Ammon's horn (tissue), 1 donor: ENCODE results near the gene ITGBL1.
A peak's percentile ranks its signal among the peaks of the same experiment; 100 is the strongest.

Experiments
- DNase-seq: peaks from one replicate; pipeline ENCODE4 v3.0.0-alpha.2; 2016; ENCODE audit warnings: low spot score

ITGBL1 gene

DNA sequence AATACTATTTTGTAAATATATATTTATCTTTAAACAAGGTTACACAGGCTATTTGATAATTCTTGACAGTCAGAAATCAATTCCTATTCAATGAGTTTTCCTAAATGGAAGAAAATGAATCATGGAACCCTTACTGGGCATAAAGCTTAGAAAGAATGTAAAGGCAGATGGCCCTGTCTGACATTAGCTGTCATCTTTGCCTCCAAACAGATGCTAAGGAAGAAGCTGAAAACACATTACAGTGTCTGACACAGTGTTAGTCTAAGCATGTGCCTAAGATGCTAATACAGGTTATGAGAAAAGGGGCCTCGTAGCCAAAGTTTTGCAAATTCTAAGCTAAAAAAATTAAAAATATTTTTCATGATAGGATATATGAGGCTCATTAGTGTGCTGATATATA is 112.8 kb downstream of the ITGBL1 start:
- DNase-seq, result no peak

DNA sequence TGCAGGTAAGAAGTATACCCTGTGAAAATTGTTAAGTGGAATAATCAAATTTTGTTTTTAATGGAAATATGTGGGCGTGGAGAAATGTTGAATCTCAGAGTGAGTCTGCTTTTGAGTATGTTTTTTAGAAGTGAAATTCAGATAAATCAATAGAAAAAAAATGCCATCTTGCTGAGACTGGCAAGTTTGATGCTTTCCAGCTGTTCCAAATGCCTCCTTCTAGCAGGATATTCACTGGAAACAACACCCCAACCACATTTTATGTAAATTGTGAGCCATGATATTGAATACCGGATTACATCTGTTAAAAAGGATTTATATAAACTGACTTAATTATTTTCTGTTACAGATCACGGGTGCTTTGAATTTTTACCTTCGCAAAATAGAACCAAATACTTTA is 115.4 kb downstream of the ITGBL1 start:
- DNase-seq, result no peak

DNA sequence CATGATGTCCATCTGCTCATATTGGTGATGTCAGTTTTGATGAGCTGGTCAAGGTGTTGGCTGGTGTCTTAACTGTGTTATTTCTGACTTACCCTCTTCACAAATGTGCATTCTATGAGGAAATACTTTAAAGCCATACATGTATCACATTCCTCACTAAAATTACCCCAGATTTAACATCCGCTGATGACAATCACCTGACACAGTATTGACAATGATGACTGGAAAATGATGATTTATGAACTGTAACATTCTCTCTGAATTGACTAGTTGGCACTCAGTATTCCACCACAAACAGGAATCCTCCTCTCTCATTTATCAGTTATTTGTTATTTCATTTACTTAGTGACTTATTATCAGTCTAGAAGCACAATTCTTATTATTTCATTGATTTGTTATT is 117.3 kb downstream of the ITGBL1 start:
- DNase-seq, result no peak

DNA sequence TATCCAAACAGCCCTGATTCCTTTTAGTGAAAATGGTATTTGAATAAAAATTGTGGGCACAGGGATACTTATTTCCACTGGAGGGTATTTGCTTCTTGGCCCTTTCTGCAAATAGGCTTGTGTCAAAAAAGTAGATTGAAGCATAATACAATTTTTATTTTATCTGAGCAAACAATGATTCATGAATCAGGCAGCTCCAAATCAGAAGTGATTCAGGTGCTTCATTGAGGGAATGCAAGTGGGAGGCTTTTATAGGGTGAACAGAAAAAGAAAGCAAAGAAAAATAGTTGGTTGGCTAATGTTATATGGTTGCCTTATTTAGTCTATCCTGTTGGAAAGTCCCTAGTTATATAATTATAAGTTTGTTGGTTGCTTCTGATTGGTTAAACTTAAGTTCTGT is 117.9 kb downstream of the ITGBL1 start:
- no peak for DNase-seq

DNA sequence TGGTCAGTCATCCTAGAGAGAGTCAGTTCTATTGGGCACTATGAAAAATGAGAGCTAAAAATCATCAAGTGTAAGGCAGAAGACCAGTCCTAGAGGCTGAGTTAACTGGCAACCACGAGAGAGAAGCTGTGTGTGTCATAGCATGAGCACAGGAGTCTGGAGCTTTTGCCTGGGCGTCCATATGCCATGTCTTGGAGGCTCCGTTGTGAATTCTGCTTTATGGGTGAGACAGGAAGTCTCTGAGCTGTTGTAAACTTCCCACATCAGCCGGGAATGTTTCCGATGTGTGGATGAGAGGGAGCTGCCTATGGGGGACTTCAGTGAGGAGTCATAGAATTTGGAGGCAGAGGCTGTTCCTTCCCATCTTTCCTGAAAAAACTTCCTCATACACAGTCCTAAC is 120.0 kb downstream of the ITGBL1 start:
- DNase-seq, result no peak

DNA sequence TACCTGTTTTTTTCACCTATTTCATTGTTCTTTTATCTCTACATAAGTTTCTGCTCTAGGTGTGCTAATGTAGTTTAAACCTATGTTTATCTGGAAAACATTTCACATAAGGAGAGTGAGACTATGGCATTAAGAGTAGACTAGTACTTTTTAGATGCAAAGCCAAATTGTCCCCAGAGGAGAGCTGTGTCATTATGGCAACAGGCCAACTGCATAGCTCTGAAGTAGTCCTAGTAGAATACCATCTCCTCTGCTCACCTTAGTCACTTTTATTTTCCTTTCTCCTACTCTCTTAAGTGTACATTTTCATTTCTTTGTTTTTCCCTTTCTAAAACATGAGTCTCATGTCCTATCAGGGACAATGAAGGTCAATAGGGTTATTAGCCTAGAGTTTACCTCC is 123.1 kb downstream of the ITGBL1 start:
- DNase-seq, result no peak

DNA sequence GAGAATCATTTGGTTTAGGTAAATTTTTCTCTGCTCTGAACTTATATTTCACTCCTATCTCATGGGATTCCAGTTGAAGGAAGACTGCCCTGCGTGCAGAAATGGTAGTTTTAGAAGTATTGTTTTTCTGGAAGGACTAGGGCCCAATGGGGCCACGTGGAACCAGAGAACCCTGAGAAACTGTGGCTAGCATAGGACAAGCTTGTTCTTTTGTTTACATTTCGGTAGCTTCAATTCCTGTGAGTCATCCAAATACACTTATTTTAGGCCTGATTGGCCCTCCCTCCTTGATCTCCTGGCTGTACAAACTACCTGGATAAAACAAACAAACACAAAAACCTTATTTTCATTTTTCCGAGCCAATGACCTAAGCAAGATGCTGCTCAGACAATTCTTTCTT is 124.0 kb downstream of the ITGBL1 start:
- DNase-seq, result no peak

DNA sequence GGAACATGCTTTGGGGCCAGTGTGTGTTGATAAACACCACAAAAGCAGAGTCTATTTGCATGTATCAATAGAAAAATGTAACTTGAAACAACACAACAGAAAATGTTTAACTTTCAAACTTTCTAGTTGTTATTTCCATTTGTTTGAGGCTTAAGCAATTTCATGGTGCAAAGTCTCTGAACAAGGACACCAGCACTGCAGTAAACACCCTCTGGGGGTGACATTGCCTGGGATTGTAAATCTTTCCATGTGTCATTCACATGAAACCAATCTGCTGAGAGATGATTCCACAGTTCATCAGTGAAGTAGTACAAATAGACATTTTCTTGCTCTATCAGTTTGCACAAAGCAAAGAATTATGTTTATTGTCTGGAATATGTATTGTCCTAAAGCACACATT is 124.5 kb downstream of the ITGBL1 start:
- DNase-seq, result no peak

DNA sequence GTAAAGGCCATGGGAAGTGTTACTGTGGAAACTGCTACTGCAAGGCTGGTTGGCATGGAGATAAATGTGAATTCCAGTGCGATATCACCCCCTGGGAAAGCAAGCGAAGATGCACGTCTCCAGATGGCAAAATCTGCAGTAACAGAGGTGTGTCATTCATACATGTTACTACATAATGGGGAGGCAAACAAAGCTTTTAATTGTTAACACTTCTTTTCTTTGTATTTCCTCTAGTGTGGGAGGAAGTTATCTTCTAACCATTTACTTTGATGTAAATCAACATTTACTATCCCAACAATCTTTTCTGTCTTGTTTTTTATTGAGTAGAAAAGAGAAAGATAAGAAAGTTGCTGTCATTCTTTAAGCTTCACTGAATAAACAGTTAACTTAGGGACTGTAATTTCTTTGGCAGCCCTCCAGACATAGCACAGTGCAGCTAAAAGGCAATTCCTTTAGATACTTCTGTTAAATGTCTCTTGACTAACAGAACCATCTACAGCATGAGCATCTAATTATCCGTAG is 126.9 kb downstream of the ITGBL1 start:
- DNase-seq, result peak; percentile 71

DNA sequence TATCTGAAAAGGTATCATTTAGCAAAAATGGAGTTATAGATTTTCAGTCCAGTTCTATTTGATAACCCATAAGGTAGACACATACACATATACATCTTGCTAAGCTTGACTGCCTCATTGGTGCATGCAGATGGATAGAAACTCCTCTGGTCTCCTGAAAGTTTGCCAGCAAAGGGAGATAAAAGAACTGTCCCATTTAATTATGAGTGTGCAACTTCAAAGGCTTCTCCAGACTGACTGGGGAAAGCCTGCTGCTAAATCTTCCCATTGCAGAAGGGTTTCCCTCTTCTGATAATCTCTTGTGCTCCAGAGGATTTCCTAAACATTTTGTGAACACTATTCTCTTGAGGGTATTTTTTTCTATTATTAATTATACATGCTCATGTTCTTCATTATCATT is 131.9 kb downstream of the ITGBL1 start:
- no peak for DNase-seq

DNA sequence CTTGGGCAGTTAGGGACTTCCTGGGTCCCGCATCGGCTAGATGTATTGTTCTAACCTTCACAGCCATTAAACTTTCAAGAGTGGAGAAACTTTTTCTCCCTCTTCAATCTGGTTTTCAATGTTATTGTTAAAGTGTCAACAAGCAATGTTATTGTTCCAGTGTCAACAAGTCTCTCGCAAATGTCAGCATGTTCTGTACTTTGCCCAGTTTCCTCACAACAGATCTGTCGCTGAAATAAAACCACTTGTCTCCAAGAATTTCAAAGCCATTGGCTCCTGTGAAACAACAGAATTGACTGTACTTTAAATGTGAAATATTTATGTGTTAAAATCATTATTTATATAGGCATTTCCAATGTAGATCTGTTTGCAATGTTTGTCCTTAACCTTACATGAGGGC is 138.0 kb downstream of the ITGBL1 start:
- no peak for DNase-seq

DNA sequence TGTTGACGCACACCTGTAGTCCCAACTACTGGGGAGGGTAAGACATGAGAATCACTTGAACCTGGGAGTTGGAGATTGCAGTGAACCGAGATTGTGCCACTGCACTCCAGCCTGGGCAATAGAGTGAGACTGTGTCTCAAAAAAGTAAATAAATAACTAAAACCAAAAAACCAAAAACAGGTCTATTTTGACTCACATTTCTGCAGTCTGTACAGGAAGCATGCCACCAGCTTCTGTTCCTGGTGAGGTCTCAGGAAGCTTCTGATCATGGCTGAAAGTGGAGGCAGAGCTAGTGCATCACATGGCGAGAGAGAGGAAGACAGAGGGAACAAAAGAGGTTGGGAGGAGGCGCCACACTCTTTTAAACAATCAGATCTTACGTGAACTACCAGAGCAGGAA is 142.5 kb downstream of the ITGBL1 start:
- no peak for DNase-seq

DNA sequence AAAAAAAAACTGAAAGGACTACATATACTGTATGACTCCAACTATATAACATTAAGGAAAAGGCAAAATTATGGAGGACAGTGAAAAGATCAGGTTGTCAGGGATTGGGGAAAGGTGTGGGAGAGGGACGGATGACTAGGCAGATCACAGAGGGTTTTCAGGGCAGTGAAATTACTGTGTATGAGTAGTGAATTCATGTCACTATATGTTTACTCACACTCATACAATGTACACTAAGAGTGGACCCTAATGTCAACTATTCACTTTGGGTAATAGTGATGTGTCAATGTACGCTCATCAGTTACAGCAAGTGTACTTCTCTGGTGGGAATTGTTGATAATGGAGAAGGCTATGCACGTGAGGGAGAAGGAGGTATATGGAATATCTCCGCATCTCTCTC is 144.3 kb downstream of the ITGBL1 start:
- no peak for DNase-seq

DNA sequence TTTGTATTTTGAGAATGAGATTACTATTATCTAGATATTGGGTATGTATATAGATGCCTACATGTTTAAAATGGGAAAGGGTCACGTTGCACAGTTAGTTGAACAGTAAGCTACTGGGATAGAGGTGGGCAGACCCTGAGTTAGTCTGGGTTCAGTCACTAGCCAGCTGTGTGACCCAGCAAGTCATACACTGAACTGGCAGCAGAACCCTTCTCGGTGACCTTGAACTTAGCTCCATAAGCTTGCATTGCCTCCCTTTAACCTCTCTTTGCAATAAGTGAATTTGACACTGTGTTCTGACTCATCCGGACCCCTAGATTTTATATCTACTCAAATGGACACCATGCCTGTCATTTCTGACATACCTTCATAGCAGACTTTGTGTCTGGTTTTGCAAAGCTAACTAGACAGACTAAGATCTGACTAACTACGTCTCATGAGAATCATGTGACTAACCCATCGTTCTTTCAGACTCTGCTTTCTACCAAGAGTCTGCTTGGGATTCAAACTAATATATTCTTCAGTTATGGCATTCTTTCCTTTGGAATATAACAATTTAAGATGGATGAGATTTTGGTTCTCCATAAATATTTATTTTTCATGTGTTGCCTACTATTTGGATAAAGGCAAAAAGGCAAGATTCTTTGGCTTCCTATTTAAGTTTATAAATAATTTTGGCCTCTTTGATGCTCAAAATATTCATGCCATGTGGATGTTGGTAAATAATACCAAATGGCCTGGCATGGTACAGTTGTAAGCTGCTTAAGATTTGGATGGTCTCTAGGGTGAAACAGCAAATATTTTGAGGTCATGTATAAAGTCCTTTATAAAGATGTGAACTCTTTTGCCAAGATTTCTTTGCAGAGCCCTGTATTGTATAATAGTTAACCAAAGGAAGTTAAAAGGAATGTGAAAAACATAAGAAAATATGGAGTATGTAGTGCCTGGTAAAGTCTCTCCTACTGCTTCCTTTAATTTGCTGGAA is 159.3 kb downstream of the ITGBL1 start:
- DNase-seq, result no peak

DNA sequence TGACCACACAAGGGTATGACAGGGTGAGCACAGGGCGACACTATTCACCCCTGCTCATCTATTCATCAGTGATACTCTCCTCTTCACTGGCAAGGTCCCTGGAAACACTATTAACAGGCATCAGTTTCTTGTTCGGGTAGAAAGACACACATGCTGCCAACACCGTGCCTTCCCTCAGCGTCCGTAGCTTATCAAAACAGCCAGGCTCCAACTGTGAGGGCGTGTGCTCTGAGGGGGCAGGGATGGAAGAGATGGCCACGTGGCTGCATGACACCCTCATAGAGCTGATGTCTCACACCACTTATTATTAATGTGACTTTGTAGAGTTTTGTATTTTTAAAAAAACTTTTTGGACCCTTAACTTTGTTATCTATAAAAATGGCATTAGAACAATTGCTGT is 160.3 kb downstream of the ITGBL1 start:
- no peak for DNase-seq

DNA sequence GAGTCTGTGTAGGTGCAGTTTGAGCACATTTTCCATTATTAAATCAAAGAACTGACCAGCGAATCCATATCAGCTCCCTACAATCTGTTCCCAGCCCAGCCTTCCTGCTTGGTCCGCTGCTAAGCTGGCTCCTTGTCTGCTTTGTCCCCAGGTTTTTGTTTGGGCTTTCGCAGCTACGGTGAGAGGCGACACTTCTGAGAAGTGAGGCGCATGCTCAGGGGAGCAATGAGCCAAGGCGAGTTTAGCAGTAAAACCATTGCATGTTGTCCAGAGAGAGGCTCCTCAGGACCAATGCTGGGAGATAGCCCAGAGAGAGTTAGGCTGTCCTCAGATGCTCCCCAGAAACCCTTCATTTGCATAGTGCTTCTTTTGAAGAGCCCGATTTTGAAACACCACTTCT is 162.0 kb downstream of the ITGBL1 start:
- DNase-seq, result no peak

DNA sequence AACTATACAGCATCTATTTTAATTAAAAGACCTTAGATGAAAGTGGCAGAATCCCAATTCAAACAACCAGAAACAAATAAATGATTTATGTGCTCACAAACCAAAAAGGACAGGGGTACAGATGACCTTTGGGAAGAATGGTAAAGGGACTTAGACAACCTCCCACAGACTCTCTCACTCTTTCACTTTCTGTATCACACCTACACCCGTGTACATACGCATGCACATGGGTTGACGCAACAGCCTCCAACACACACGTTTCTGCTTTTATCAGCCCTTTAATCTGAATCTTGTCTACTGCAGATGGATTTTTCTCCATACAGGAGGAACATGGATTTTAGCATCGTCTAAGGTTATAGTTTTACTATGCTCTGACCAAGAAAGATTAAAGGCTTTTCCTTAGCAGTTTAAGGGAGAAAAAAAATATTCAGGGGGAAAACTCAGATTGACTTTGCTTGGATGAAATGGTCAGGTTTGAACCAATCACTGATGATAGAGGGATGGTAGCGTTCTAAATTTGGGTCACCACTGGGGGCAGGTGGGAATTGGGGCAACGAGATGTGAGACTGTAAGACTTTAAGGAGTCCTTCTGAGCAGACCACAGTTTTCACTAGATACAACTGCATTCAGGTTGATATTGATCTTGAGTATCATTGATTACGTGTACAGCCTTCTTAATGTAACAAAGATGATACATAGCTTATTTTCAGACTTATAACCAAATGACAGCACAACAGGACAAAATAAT is 166.1 kb downstream of the ITGBL1 start:
- DNase-seq, result no peak

DNA sequence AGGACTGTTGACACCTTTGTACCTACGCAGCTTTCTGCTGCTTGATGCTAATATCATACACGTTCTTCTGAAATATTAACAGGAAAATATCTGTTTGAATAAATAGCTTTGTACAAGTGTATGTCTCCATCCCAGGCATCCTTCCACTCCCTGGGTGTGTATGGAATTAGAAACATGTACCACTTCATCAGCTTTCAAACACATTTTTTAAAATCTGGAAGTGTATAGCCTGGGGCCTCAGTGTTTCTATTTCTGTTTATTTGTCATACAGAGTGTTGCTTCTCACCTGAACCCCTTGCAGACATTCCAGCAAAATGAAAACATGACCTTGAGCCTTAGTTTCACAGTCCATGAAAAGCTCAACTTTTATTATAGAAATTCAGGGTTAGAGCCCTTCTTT is 168.6 kb downstream of the ITGBL1 start:
- no peak for DNase-seq

DNA sequence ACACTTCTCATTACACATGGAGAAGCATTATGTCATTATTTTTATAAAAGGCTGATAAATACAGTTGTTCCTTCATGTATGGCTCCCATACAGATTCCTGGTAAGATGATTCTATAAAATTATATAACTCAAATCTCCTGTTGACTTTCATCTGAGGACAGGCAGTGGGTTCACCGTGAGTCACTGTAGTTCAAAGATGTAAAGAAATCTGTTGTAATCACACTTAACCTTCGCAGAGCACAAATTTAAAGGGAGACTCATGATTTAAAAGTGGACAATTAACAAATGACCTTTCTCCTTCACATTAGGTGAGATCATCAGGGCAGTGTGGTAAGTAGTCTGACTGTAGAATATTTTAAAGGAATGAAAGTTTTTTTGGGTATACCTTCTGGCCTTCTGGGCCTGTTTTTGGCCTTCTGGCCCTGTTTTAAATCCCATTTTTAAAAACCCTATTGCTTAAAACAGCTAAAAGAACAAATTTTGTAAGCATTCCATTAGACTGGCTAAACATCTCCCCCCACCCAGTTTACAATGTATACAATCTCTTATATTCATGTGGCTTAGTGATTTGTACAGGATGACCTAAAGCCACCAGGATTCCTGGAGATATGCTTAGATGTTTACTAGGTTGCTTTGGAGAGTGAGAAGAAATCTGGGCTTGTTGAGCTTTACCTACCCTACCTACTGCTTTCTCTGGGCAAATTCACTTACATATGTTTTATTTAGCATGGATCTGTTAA is 171.2 kb downstream of the ITGBL1 start:
- DNase-seq, result no peak

DNA sequence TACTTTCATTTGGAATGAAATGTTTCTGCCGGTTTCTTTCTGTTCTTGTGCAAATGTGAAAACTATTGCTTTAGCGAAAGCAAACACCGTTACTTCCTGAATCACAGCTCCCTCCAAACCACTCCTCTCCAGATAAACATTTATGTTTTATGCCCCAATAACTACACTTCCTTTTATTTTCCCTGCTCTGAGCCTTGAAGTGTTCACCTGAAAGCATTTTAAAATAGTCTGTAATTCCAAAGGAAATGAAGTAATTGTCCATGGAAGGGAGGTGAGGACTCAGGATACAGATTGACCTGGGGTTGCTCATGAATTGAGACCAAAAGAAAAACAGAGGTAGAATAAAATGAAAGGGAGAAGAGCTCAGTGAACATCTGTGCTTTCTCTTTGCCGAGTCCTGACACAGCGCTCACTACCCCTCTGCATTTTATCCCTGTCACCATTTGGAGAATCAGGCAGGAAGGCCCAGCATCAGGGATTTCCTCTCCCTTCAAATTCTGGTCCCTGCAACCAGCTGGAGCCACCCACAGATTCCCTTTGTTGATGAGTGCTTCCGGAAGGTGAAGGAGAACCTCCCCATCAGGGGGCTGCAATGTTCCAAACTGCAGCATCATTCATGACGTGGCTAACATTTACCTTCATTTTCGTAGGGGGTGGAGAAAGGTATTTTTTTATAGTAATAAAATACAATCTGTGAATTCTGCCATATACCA is 171.9 kb downstream of the ITGBL1 start:
- DNase-seq, result no peak

DNA sequence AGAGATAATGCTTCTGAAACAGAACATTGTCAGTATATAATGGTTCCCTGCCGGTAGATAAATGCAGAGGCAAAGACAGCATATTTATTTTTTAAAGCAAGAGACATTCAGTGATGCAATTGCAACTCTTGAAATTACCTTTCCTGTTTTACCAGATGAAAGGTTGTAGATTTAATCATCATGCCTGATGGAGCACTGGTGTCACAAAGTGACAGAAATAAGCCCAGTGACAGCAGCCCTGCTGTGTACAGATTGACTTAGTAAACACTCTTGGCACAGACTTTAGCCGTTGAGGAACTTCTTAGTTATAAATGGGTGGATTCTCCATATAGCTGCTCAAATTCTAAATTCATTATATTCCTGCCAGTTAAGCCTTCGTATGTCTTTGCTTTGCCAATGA is 172.5 kb downstream of the ITGBL1 start:
- no peak for DNase-seq
